ENCODE data around the gene DSG1.

DNA sequence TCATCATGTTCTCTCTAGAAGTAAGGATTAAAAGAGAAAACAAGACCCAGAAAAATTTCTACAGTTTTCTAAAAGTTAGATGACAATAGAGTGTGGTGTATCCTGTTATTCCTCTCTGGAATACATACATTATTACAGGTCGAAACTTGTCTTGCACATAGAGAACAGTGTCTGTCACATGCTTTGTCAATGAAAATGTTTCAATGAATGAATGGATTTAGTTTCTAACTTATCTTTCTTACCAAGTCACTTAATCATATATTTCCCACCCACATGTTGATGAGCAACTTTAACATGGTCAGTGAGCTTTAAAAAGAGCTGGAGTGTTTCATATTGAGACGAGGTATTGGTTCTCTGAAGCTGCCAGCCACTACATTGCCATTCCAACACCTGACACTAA, 63.0 kb downstream of the DSG1 start:
- TF ChIP-seq EZH2 (IDR thresholded peaks at IDR 0.05; ENCODE audit: insufficient read depth, poor library complexity, severe bottlenecking) (no peak), EZH2phosphoT487 (IDR thresholded peaks at IDR 0.05; ENCODE audit: insufficient read depth, low read depth) (no peak)
